Motor neuron (in vitro differentiated cells): ENCODE results near the gene TUFT1. TPM values are rescaled to one million over a fixed set of nuclear protein-coding genes. Genes with fewer than 3 reads are reported as not detected.

ENCODE experiments used
- ATAC-seq, 8 experiments: fragments of 200-7000 bp; cut with Tn5 transposase; replicated peaks in 6 of 8; 2 replicates each; pipeline ENCODE4 v1.8.0; 2021; ENCODE audit warnings: mild to moderate bottlenecking in 8 of 8, moderate library complexity in 8 of 8
- H3K27ac ChIP-seq, 2 donors: fragments of 250-450 bp; sonication (Bioruptor Pico); 2 replicates each; pipeline ENCODE4 v1.9.0; 2021; ENCODE audit warnings: antibody characterized with exemption in 2 of 2, mild to moderate bottlenecking in 2 of 2, moderate library complexity in 1 of 2
- H3K4me1 ChIP-seq, 2 donors: fragments of 250-450 bp; sonication (Bioruptor Pico); replicated peaks in 1 of 2; 2 replicates each; pipeline ENCODE4 v1.6.1; 2021; ENCODE audit warnings: antibody characterized with exemption in 2 of 2, mild to moderate bottlenecking in 2 of 2, moderate library complexity in 1 of 2
- H3K4me3 ChIP-seq, 5 donors: fragments of 250-450 bp; sonication (Bioruptor Pico); 2 replicates each; pipeline ENCODE4 v1.9.0; 2021; ENCODE audit warnings: antibody characterized with exemption in 5 of 5, mild to moderate bottlenecking in 5 of 5, moderate library complexity in 4 of 5
- WGBS, 10 experiments: fragments of 450-650 bp; shearing (Covaris generic); methylation state at CpG; one replicate each; pipeline ENCODE4 v1.0.0; 2022; 5-methylcytosine and 5-hydroxymethylcytosine counted together
- in situ Hi-C, 9 experiments: fragments of 400-800 bp; cut with MboI; loops; one replicate each; pipeline ENCODE4 v1.15.0; 2021; ENCODE audit warnings: low sequenced_read_pairs in 9 of 9, low pct_unique_long_range_greater_than_20kb in 2 of 9; ENCODE audit not compliant: unreplicated experiment in 9 of 9
- total RNA-seq, 8 experiments: library from RNA; unstranded; fragments of 300-600 nt; gene quantifications; 2 replicates each; pipeline versions ENCODE4 v1.2.3 to v1.2.4, GENCODE V29; 2022

The TUFT1 gene
- total RNA-seq, 8 experiments from 2014 or later, result 0.87 to 33.7 (median 24.6) TPM

- H3K4me1 ChIP-seq, result peaks cover 0 to 3% of the 10 kb centered on the region in 2 donors
- no peak overlapping the region for H3K4me3 ChIP-seq
- no peak for ATAC-seq
- in situ Hi-C loops, result no loop called here
- H3K27ac ChIP-seq, result no peak overlapping the region
- 40 to 89% (median 72%) methylated on average over 1 to 3 of the region's 4 CpGs; no CpG with 5 or more reads in 2 of the 10 experiments for WGBS, 10 experiments
Measured at GRCh38 chr1:151504759-151505158, 35.4 kb upstream of the TUFT1 start.

DNA sequence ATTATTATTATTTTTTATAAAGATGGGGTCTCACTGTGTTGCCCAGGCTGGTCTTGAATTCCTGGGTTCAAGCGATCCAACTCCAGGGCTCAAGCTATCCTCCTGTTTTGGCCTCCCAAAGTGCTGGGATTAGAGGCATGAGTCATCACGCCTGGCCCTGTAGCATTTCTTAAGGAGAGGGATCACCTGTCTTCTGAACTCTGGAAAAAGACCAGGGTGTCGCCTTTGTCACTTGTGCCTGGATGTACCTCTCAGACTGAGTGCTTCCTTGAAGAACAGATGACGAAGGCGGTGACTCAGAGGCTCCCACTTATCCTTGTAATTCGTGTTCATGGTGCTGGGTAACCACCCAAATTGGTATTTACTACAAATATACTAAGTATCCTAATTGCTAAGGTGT, 31.3 kb upstream of the TUFT1 start:
- in situ Hi-C loops, result no loop called here
- Histone ChIP-seq H3K27ac (no peak overlapping the region), H3K4me3 (no peak overlapping the region), H3K4me1 (peaks cover 7 to 14% of the 10 kb centered on the region in 2 donors)
- ATAC-seq, result no peak
- WGBS, 10 experiments, result 58 to 98% (median 84%) methylated on average over 2 to 6 of the region's 6 CpGs; no CpG with 5 or more reads in 1 of the 10 experiments

DNA sequence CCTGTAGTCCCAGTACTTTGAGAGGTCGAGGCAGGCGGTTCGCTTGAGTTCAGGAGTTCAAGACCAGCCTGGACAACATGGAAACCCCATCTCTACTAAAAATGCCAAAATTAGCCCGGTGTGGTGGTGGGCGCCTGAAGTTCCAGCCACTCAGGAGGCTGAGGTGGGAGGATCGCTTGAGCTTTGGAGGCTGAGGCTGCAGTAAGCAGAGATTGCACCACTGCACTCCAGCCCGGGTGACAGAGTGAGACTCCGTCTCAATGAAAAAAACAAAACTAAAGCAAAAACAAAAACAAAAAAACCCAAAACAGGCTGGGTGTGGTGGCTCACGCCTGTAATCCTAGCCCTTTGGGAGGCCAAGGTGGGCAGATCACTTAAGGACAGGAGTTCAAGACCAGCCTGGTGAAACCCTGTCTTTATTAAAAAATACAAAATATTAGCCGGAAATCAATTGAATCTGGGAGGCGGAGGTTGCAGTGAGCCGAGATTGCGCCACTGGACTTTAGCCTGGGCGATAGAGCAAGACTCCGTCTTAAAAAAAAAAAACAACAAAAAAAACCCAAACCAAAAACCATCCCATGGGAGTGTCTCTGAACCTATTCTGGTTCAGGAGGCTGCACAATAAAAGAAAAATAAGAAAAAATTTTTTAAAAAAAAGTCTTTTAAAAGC, 30.6 kb upstream of the TUFT1 start:
- Histone ChIP-seq H3K4me1 (peaks cover 7 to 11% of the 10 kb centered on the region in 2 donors), H3K4me3 (no peak overlapping the region), H3K27ac (no peak overlapping the region)
- in situ Hi-C loops, result no loop called here
- 78 to 100% (median 92%) methylated on average over 4 to 15 of the region's 15 CpGs for WGBS, 10 experiments
- no peak for ATAC-seq

DNA sequence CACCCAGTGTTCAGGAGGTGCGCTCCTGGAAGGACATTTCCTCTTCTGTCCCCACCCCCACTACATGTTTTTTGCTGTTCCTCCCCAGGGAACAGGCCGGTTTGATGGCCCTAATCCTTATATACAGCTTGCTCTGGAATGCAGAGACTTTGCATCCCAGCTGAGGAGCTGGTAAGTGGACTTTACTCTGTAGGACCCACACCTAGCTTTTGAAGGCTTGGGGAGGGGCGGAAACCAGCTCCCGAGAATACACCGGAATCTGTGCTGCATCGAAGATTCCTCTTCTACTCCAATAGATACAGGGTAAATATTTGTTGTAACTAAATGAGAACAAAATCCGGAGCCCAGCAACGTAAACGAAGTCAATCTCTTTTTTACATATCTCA, 30.1 kb upstream of the TUFT1 start:
- in situ Hi-C loops, result no loop called here
- no peak overlapping the region for H3K27ac ChIP-seq
- 5 to 87% (median 55%) methylated on average over 2 to 9 of the region's 9 CpGs; no CpG with 5 or more reads in 2 of the 10 experiments for whole genome bisulfite sequencing, 10 experiments
- peaks cover 7 to 11% of the 10 kb centered on the region in 2 donors for H3K4me1 ChIP-seq
- H3K4me3 ChIP-seq, result peak overlapping the region in 1 of 5 donors; percentile 68
- peak in 1 of 8 experiments; percentile 18 for ATAC-seq

DNA sequence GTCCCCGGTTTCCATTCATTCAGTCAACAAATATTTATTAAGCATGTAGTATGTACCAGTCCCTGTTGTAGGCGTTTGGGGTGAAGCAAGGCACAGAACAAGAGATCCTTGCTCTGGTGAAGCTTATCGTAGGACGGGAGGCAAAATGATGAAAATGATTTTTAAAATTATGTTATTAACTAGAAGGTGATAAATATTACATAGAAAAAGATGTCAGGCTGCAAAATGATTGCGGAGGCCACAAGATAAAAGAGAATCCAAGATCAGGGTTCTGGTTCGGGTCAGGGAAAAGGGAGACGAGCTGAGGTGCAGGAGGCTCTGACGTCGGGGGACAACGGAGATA, 29.5 kb upstream of the TUFT1 start:
- H3K4me1 ChIP-seq, result peaks cover 7 to 11% of the 10 kb centered on the region in 2 donors
- WGBS, 10 experiments, result 6 to 40% (median 10%) methylated on average over 2 to 10 of the region's 10 CpGs
- in situ Hi-C loops, result no loop called here
- no peak for ATAC-seq
- peak overlapping the region; percentile 48 to 68 (median 53) for H3K4me3 ChIP-seq
- peak overlapping the region; percentile 78 to 82 for H3K27ac ChIP-seq

GRCh38 chr1:151510957-151511635, 29.0 kb upstream of the TUFT1 start, which contains the start of gene CGN:
Gene CGN, plus strand, starts transcription at chr1:151511387. Its CDS starts 7,133 bp downstream, at chr1:151518520.
- ATAC-seq, result peak; percentile 91 to 96 (median 94)
- Histone ChIP-seq H3K4me3 (peak within 1 kb of the TSS; percentile 48 to 68 (median 53)), H3K27ac (peak within 1 kb of the TSS; percentile 78 to 82), H3K4me1 (peaks cover 7 to 11% of the 10 kb centered on the region in 2 donors)
- WGBS, 10 experiments, result 0 to 14% (median 0%) methylated on average over 1 to 4 of the region's 68 CpGs; no CpG with 5 or more reads in 3 of the 10 experiments
- in situ Hi-C loops, result no loop called here

- in situ Hi-C loops, result no loop called here
- H3K4me1 ChIP-seq, result peaks cover 7 to 11% of the 10 kb centered on the region in 2 donors
- H3K27ac ChIP-seq, result peak overlapping the region; percentile 2 to 33
- peak overlapping the region; percentile 48 to 68 (median 53) for H3K4me3 ChIP-seq
- ATAC-seq, result peak; percentile 50 to 73 (median 61)
- WGBS, 10 experiments, result 0 to 2% (median 0%) methylated on average over 2 to 16 of the region's 23 CpGs; no CpG with 5 or more reads in 3 of the 10 experiments
Measured at GRCh38 chr1:151511636-151512215, 28.4 kb upstream of the TUFT1 start.

- Histone ChIP-seq H3K4me3 (peak overlapping the region; percentile 48 to 68 (median 53)), H3K27ac (no peak overlapping the region), H3K4me1 (peaks cover 7 to 11% of the 10 kb centered on the region in 2 donors)
- WGBS, 10 experiments, result 0 to 100% (median 57%) methylated on average over 1 to 4 of the region's 4 CpGs; no CpG with 5 or more reads in 3 of the 10 experiments
- ATAC-seq, result no peak
- in situ Hi-C loops, result no loop called here
Measured at GRCh38 chr1:151512326-151512725, 27.8 kb upstream of the TUFT1 start.

GRCh38 chr1:151512801-151513625, 27.1 kb upstream of the TUFT1 start:
- 24 to 88% (median 65%) methylated on average over 2 to 7 of the region's 8 CpGs; no CpG with 5 or more reads in 1 of the 10 experiments for WGBS, 10 experiments
- Histone ChIP-seq H3K4me1 (peaks cover 7 to 11% of the 10 kb centered on the region in 2 donors), H3K27ac (no peak overlapping the region), H3K4me3 (no peak overlapping the region)
- ATAC-seq, result no peak
- in situ Hi-C loops, result no loop called here

- no peak for ATAC-seq
- in situ Hi-C loops, result no loop called here
- Histone ChIP-seq H3K4me1 (peaks cover 7 to 11% of the 10 kb centered on the region in 2 donors), H3K4me3 (no peak overlapping the region), H3K27ac (no peak overlapping the region)
- 80 to 100% (median 84%) methylated on average over 1 to 6 of the region's 6 CpGs; no CpG with 5 or more reads in 4 of the 10 experiments for WGBS, 10 experiments
Measured at GRCh38 chr1:151513626-151514121, 26.4 kb upstream of the TUFT1 start.

- ATAC-seq, result no peak
- peaks cover 7 to 11% of the 10 kb centered on the region in 2 donors for H3K4me1 ChIP-seq
- 76 to 93% (median 80%) methylated on average over 2 to 4 of the region's 4 CpGs; no CpG with 5 or more reads in 3 of the 10 experiments for WGBS, 10 experiments
- H3K27ac ChIP-seq, result no peak overlapping the region
- in situ Hi-C loops, result no loop called here
- H3K4me3 ChIP-seq, result no peak overlapping the region
Measured at GRCh38 chr1:151514366-151514765, 25.7 kb upstream of the TUFT1 start.

DNA sequence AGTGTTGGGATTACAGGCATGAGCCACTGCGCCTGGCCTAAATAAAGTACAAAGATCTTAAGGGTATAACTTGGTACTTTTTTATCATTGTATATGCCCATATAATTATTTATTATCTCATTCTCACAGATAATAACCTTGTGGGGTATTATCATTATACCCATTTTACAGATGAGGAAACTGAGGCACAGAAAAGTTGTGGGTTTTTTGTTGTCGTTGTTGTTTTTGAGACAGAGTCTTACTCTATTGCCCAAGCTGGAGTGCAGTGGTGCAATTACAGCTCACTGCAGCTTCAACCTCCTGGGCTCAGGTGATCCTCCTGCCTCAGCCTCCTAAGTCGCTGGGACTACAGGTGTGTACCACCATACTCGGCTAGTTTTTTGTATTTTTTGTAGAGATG, 24.8 kb upstream of the TUFT1 start:
- ATAC-seq, result no peak
- in situ Hi-C loops, result no loop called here
- Histone ChIP-seq H3K27ac (no peak overlapping the region), H3K4me1 (peaks cover 7 to 11% of the 10 kb centered on the region in 2 donors), H3K4me3 (no peak overlapping the region)
- WGBS, 10 experiments, result 43 to 100% (median 92%) methylated on average over 1 to 4 of the region's 4 CpGs; no CpG with 5 or more reads in 3 of the 10 experiments
